Progenitor cell of endocrine pancreas (in vitro differentiated cells): ENCODE data around the gene CNNM3. TPM values are rescaled to one million over a fixed set of nuclear protein-coding genes. Genes with fewer than 3 reads are reported as not detected.

Experiments used
- DNase-seq: peaks from one replicate; pipeline ENCODE4 v3.0.0; 2021; ENCODE audit warnings: low spot score; ENCODE audit not compliant: unreplicated experiment
- H3K27ac Mint-ChIP-seq: 2 replicates; pipeline ENCODE4 v1.8.0; 2021; ENCODE audit warnings: mild to moderate bottlenecking, moderate library complexity, mixed read lengths
- H3K27me3 Mint-ChIP-seq: 2 replicates; pipeline ENCODE4 v1.8.0; 2021; ENCODE audit warnings: mixed read lengths
- H3K36me3 Mint-ChIP-seq: 2 replicates; pipeline ENCODE4 v1.8.0; 2022; ENCODE audit warnings: mixed read lengths; ENCODE audit not compliant: insufficient read depth
- H3K4me1 Mint-ChIP-seq: 2 replicates; pipeline ENCODE4 v1.8.0; 2021; ENCODE audit warnings: low read depth, mixed read lengths
- H3K4me3 Mint-ChIP-seq: 2 replicates; pipeline ENCODE4 v1.8.0; 2021; ENCODE audit warnings: low read depth, mild to moderate bottlenecking, moderate library complexity, mixed read lengths
- H3K9me3 Mint-ChIP-seq: 2 replicates; pipeline ENCODE4 v1.8.0; 2021; ENCODE audit warnings: low read depth, mixed read lengths
- CTCF ChIP-seq: fragments of 200-600 bp; sonication (generic); IDR thresholded peaks from one replicate; pipeline ENCODE4 v1.5.0; 2021; ENCODE audit warnings: antibody characterized with exemption, mild to moderate bottlenecking; ENCODE audit not compliant: unreplicated experiment
- microRNA-seq: library from miRNA; unstranded; fragments of <30 nt; microRNA quantifications from one replicate; pipeline ENCODE4 v1.1.0, GENCODE V29; 2020; ENCODE audit warnings: borderline number of aligned reads; ENCODE audit not compliant: unreplicated experiment
- total RNA-seq: library from RNA; stranded (reverse); gene quantifications from 2 replicates; pipeline ENCODE4 v1.2.1, GENCODE V29; 2021

CNNM3 gene
- total RNA-seq, 1 donor from 2014 or later, result 54.0 TPM

GRCh38 chr2:96882230-96882629 lies 66.2 kb downstream of the CNNM3 start:
- no peak overlapping the region for H3K4me3 Mint-ChIP-seq
- peaks cover 25% of the 10 kb centered on the region for H3K27me3 Mint-ChIP-seq
- H3K9me3 Mint-ChIP-seq, result no peaks in the 10 kb centered on the region
- H3K27ac Mint-ChIP-seq, result no peak overlapping the region
- H3K36me3 Mint-ChIP-seq, result no peaks in the 10 kb centered on the region
- no peak for DNase-seq
- no peak for TF ChIP-seq CTCF
- peaks cover 3% of the 10 kb centered on the region for H3K4me1 Mint-ChIP-seq

DNA sequence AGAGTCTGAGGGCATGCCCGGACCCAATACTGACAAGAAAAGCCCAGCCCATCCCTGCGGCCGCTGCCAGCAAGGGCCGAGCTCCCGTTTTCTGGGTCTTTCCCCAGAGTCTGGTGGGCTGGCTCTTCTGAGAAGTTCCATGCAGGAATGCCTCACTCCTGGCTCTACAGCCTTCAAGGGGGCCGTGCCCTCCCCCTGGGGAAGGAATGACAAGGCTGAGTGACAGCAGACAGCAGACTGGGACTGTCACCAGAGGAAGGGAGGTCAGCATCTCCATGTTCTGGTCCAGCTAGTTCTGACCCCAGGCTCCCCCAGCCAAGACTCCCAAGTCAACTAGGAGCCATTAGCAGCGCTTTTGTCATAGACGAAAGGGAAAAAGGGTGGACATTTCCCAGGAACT lies 66.8 kb downstream of the CNNM3 start:
- H3K4me3 Mint-ChIP-seq, result no peak overlapping the region
- no peaks in the 10 kb centered on the region for H3K9me3 Mint-ChIP-seq
- H3K27ac Mint-ChIP-seq, result no peak overlapping the region
- H3K36me3 Mint-ChIP-seq, result no peaks in the 10 kb centered on the region
- H3K27me3 Mint-ChIP-seq, result peaks cover 25% of the 10 kb centered on the region
- TF ChIP-seq CTCF, result no peak
- no peak for DNase-seq
- peaks cover 6% of the 10 kb centered on the region for H3K4me1 Mint-ChIP-seq

DNA sequence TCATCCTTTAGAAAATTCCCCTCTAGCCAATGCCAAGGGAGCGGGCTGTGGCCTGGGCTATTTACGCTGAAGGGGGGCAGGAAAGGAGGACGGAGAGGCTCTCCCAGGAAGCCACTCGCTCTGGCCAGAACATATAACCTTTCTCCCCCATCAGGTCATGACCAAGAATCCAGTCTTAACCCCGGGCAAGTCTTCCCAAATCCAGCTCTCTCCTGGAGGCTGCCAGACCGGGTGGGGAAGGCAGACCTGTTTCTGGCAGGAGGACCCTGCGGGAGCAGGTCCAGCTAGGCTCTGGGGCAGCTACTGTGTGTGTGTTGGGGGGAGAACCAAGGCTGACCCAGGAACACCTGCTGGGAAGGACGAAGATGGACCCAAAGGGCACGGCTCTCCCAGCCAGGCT lies 67.2 kb downstream of the CNNM3 start:
- Mint-ChIP-seq H3K27ac (no peak overlapping the region), H3K4me3 (no peak overlapping the region), H3K9me3 (no peaks in the 10 kb centered on the region), H3K36me3 (no peaks in the 10 kb centered on the region), H3K27me3 (peaks cover 25% of the 10 kb centered on the region), H3K4me1 (peaks cover 10% of the 10 kb centered on the region)
- DNase-seq, result no peak
- no peak for TF ChIP-seq CTCF

Small RNA genes within 50 kb of the gene (microRNA-seq; reads per million reads assigned to microRNA genes)
- gene MIR3127, result 4.8 reads per million

Other genes with a start within 250 kb of the CNNM3 start
- 53.6 and 57.7 TPM in 2 replicates for gene KANSL3, start 178.0 kb upstream of the CNNM3 start, total RNA-seq
- 1.0 and 1.5 TPM in 2 replicates for gene FER1L5, start 173.5 kb upstream of the CNNM3 start, total RNA-seq
- 34.0 and 36.0 TPM in 2 replicates for gene LMAN2L, start 76.2 kb upstream of the CNNM3 start, total RNA-seq
- gene CNNM4, start 55.4 kb upstream of the CNNM3 start, total RNA-seq, result 10.7 and 11.1 TPM in 2 replicates
- gene ANKRD23, start 27.8 kb downstream of the CNNM3 start, total RNA-seq, result 6.1 and 8.3 TPM in 2 replicates
- gene ANKRD39, start 41.7 kb downstream of the CNNM3 start, total RNA-seq, result 16.1 and 17.4 TPM in 2 replicates
- 74.8 and 75.0 TPM in 2 replicates for gene SEMA4C, start 53.8 kb downstream of the CNNM3 start, total RNA-seq
- not detected in 2 replicates for gene FAM178B, start 170.3 kb downstream of the CNNM3 start, total RNA-seq